ENCODE results near the gene ZFYVE26.
"Not testable (repeated sequence)": the region's sequence is repeated elsewhere in the genome, so short reads cannot be mapped to it uniquely, and the experiment has no call there.

ZFYVE26 gene

DNA sequence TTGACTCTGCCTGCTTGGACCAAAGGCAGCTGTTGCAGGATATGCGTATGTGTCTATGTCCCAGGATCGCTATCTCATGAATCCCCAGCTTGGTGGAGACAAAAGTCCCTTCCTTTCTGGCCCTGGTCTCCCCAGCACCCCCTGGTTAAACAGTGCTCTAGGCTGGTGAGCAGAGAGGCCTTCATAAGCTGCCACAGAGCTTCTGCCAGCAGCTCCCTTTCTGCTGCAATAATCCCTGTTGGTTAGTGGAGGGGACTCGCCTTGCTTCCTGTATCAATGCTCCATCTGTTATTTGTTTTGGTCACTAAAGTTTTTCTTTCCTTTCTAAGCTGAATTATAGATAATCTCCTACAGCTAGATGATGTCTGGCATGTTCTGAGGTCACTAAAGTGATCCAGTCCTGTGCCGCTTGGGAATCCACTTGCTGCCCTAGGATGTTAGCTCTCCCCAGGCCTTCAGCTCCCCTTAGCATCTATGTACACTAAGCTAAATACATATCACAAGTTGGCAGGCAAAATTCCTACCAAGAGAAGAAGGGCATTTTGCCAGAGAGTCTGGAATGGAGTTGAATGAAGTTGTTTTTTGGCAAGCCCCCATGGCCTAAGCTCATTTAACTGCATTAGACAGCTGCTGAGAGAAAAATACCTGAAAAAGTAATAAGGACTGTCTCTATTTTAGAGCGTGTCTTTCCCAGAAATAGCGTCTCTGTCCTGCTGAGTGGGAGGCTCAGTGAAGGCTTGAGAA is 66.9 kb downstream of the ZFYVE26 start:
- no peak for DNase-seq

DNA sequence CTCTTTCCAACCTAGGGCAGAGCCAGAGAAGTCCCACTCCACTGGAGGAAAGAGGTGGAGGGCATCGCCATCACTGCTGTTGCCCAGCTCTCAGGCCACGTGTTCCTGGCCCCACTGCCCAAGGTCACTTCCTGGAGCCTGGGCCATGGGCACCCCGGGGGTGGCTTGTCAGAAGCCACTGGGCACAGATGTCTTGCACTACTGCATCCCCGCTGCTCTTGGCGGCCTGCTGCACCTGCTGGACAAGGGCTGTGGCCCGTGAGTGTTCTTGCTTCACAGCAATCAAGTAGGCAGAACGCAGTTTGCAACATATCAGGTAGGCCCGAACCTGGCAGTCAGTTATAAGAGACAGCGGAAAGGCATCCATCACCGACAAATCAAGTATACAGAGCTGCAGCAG is 68.1 kb downstream of the ZFYVE26 start:
- DNase-seq, result no peak

DNA sequence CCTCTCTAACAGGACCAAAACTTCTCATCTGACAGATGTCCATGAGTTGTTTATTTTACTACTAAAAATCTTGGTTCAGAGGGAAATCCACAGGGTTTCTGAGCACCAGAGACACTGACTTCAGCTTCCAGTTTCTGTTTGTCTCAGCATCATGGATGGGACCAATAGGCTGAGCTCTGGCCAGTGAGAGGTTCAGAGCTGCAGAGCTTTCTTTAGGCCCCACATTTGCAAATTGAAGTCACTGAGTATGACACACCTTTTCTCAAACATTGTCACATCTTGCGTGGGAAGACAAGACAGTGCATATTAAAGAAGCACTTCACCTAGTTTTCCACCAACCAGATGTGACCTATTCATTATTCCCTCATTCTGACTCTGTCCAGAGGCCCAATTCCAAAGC is 69.5 kb downstream of the ZFYVE26 start:
- DNase-seq, result no peak

DNA sequence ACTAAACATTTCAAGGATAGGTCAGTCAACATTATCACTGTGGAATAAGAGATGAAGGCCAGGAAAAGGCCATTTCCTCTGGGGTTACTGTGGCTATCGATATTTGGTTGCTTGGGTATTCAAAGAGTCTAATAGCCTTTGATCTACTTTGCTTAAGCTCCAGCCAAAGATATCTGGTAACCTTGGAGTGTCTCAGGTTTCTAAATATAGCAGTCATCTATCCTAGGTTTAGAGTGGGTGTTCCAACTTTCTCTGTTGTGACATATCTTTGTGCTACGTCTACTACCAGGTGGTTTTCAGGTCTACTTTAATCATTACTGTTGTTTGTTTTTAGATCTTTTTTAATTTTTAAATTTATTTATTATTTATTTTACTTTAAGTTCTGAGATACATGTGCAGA is 72.3 kb downstream of the ZFYVE26 start:
- no peak for DNase-seq

DNA sequence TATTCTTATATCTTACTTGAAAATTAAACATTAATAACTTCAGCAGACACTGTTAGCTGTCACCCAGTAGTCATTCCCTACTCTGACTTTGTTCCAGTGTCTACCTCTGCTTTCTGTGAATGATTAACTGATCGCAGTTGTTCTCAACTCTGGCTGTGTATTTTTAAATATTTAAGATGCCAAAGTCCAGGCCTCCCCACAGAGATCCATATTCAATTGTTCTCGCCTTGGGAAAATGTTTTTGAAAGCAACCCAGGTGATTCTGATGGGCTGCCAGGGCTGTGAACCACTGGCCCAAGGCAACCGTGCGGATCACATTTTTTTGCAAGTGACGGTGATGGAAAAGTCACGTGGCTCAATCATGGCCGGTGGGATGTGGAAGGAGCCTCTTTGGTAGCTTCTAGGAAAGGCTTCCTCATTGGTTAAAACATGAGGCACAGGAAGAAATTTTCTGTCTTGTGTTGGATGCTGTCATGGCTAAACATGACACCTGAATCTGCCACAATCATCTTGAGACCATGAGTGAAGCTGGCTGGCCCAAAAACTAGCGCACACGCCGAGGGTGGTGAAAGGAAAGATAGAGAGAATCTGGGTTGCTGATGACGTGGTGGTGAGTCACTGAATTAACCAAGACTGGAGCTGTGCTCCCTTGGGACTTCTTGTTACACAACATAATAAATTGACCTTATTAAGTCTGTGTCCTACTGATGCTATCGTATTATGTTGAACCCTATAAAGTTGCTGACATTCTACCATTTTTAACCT is 77.5 kb downstream of the ZFYVE26 start:
- DNase-seq, result no peak

DNA sequence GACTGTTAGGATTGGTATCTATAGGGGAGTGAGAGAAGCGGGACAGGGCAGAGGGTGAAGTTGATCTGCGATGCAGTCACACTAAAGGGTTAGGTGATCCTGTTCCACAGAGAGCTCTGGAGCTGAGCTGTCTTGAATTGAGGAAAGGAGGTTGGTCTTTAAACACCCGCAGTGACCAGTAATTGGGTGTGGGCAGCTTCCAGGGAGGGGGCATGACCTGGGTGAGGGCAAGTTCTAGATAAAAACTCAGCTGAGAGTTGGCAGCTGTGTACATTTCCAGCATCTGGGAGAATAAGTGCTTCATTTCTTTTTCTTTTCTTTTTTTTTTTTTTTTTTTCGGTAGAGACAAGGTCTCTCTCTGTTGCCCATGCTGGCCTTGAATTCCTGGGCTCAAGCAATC is 79.6 kb downstream of the ZFYVE26 start:
- DNase-seq, result no peak

DNA sequence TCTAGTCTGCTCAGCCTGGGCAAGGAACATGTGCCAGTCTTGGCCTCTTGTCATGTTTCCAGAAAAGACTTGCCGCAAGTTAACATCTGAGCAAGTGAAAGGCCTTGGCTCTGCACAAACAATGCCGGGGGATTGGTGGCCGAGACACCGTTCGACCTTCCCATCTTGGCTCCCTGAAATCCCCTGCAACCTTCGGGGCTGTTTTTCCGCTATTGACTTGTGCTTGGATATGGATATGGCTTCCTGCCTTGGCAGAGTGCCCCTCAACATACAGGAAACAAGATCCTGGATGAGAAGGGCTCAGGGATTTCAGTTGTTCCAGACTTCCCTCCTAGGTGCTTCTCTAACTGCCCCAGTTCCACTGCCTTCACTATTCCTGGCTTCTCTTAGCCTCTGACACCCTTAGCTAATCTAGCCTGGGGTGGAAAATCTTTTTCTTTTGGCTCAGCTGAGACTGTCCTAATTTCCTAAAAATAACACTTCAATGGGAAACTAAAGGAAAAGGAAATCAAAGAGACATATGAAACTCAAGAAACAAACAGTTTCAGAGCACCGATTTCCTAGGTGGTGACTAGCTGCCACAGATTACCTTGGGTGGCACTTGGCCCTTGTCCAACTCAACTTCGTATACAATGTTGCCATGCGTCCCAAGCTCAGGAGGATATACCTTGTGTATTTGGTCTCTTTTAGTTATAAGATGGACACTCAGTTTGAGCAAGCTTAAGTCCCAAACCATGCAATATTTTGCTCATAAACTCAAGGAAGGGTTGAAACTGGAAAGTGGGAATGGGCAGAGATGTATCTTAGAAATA is 80.8 kb downstream of the ZFYVE26 start:
- no peak for DNase-seq

DNA sequence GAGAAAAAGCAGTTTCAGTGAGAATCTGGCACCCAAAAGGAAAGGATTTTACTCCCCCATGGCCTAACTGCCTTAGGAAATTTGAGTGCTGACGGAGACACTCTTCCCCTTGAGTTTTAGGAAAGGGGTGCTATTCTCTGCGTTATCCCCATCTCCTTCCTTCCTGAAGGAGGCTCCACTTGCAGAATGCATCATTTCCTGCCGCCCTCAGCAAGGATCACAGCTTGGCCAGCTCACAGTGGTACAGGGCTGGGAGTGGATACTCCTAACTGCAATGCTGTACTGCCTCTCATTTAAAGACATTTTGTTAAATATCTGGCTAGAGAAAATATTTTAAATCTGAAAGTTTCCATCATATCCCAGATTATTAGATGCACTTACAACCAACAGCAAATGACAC is 81.7 kb downstream of the ZFYVE26 start:
- no peak for DNase-seq

DNA sequence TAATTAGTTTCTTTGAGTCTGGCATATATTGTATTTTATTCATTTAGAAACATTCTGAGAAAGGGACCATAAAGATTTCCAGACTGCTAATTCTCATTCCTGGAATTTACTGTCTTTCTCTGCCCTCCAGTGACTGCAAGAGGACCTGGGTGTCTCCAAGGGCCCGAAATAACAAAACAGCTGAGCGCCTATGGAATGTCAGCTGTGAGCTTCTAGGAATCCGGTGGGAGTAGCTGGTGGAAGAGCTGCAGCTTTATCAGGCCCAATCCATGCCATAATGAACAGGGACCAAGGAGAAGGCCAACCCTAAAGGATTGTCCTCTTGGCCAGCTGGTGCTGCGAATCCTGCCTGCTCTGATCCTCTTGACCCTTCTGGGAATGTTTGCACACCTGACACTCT is 82.8 kb downstream of the ZFYVE26 start:
- no peak for DNase-seq

DNA sequence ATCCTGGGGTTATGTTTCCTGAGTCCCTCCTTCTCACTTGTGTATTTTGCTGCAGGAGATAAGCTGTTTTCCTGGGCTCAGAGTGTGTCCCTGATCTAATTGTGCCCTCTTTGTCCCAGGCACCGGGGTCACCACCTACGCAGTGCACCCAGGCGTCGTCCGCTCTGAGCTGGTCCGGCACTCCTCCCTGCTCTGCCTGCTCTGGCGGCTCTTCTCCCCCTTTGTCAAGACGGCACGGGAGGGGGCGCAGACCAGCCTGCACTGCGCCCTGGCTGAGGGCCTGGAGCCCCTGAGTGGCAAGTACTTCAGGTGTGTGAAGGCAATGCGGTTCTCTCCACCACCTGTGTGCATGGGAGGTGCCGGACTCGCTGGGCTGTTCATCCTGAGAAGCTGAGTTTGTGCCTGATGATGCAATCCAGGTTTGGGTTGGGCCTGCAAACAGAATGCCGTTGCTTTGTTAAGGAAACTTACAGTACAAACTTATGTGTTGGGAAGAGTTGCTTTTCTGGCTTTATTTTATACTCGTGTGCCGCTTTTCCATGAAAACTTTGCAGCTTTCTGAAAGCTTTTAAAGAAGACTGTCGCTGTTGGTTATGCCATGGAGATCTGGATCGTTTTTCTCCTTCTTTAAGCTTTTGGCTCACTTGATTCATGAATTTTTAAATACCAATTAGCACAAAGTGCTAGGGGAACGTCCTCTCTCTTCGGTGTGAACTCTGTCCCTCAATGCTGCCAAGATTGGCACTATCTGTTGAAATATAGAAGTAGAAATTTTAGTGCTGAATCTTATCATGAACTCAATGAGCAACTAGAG is 87.1 kb downstream of the ZFYVE26 start:
- peak; percentile 84 for DNase-seq

DNA sequence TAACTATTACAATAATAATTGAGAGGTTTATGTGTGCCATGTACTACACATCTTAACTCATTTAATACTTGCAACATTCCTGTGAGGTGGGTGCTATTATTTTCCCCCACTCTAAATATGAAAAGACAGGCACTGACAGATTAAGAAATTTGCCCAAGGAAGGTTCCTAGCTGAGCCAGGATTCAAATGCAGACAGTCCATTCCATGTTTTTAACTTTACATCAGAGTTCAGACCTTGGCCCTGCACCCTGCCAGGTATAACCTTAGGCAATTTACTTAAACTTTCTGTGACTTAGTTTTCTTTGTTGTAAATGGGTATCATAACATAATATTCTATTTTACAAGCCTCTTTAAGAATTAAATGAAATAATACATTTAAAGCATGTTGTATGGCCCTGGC is 88.1 kb downstream of the ZFYVE26 start:
- DNase-seq, result no peak

DNA sequence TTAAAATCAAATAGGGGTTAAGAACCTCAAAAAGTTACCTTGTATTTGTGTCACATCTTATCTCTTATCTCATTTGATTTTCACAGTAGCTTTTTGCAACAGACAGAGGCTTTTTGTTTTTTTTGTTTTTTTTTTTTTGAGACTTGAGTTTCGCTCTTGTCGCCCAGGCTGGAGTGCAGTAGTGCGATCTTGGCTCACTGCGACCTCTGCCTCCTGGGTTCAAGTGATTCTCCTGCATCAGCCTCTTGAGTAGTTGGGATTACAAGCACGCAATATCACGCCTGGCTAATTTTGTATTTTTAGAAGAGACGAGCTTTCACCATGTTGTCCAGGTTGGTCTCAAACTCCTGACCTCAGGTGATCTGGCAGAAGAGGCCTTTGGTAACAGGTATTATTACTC is 89.0 kb downstream of the ZFYVE26 start:
- DNase-seq, result no peak

DNA sequence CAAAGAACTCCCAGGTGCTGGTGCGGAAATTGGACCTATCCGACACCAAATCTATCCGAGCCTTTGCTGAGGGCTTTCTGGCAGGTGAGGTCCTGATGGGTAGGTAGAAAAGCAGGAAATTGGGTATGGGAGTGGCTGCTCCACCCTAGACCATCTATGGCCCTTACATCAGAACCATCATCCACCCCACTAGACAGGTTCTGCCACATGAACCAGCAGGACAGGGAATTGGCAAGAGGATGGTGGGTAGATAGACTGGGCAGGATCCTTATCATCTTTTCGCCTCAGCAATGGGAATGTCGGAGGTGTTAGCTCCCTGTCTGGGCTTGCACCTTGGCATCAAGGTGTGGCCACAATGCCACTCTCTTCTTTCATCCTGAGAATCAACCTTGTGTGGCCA is 91.2 kb downstream of the ZFYVE26 start:
- no peak for DNase-seq

DNA sequence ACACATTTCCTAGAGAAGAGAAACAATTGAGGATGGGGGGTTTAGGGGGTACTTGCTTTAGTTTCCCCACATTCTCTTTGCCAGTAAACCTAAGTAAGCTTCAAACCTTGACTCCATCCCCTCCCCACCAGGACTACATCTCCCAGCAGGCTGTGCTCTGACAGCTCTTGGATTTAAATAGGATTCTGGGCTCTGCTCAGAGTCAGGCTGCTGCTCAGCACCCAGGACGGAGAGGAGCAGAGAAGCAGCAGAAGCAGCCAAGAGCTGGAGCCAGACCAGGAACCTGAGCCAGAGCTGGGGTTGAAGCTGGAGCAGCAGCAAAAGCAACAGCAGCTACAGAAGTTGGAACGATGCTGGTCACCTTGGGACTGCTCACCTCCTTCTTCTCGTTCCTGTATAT is 94.1 kb downstream of the ZFYVE26 start:
- DNase-seq, result no peak

DNA sequence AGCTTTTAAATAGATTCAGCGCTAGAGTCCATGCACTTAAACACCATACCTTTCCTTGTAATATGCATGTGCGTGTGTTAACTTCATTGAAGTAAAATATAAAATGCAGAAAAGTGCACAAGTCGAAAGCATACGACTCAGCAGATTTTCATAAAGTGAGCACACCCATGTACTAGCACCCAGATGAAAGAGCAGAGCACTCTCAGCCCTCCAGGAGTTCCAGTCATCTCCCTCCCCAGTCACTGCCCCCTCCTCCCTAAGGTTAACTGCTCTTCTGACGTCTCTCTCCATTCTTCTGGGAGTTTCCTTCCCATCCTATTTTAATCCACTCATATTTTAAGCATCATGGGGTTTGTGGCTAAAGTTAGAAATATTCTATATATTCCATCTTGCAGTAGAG is 94.5 kb downstream of the ZFYVE26 start:
- no peak for DNase-seq

DNA sequence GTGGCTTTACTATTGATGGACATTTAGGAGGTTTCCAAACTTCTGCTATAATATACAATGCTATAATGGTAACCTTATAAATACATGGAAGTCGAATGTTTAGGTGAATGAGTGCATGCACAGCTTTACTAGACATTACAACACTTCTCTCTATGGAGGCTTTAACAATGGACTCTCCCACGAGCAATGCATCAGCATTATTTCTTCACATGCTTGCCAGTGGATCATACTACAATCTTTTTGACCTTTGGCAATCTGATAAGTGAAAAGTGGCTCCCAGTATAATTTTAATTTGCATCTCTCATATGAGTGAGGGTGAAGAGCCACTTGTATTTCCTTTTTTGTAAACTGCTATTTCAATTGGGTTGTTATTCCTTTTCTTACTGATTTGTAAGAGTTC is 96.5 kb downstream of the ZFYVE26 start:
- DNase-seq, result peak; percentile 25

DNA sequence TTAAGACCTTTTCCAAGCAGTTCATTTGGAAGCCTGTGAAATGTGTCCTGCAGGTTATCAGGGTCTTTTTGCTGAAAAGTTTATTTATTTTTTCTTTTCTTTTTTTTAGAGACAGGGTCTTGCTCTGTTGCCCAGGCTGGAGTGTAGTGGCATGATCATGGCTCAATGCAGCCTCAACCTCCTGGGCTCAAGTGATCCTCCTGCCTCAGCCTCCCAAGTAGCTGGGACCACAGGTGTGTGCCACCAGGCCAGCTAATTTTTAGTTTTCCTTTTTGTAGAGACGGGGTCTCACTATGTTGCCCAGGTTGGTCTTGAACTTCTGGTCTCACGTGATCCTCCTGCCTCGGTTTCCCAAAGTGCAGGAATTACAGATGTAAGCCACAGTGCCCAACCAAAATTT is 97.0 kb downstream of the ZFYVE26 start:
- not testable (repeated sequence) for DNase-seq

DNA sequence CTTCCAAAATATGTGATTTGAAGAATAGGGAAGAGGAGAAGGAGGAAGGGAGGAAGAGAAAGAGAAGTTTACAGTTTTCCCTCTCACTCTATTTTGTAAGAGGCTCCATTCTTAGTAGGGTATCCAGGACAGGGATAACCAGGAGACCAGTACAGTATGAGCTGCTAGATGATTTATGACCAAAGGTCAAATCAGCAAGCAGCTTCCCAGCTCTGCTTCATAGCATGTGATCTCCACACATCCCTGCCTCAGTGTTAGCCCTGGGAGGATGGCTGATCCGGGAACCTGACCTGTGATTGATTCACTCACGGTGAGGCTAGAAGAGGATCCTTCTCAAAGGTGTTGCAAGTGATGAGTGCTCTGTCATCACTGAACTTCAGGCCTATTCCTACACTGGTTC is 98.1 kb downstream of the ZFYVE26 start:
- DNase-seq, result no peak

DNA sequence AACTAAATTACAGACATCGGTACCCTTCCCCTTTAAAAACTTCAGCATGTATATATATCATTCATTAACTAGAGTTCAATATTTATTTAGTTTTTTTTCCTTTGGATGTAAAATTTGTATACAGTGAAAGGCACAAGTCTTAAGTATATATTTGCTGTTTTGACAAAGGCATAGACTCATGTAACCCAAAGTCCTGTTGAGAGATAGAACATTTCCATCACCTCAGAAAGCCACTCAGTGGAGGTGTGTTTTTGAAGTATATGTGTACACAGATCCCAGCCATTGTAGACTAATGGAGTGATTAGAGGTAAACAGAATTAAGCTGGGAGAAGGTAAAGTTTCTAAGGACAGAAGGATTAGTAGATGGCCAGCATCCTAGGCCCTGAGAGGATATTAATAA is 99.3 kb downstream of the ZFYVE26 start:
- DNase-seq, result no peak

DNA sequence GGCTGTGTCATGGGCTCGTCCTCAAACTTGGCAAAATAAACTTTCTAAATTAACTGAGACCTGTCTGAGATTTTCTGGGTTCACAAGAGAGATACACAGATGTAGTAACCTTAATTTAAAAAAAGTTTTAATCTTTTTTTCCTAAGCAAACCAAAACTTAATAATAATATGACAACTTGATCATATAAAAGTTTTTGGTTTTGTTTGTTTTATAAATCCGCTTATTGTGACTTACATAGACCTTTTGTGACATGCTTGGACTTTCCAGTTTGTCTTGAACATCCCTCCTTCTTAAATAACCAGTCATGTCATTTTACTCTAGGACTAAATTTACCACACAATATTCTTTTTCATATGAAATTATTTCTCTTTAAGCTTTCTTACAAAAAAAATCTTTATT is 106.2 kb downstream of the ZFYVE26 start:
- no peak for DNase-seq

DNA sequence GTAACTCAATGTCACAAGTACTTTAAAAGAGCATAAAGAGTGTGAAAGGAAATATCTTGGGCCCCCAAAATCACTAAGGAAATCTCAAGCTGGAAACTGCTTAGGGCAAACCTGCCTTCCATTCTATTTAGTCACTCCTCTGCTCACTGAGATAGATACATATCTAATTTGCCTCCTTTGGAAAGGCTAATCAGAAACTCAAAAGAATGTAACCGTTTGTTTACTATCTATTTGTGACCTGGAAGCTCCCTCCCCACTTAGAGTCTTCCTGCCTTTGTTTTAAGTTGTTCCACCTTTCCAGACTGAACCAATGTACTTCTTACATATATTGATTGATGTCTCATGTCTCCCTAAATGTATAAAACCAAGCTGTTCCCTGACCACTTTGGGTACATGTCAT is 106.6 kb downstream of the ZFYVE26 start:
- DNase-seq, result not testable (repeated sequence)

DNA sequence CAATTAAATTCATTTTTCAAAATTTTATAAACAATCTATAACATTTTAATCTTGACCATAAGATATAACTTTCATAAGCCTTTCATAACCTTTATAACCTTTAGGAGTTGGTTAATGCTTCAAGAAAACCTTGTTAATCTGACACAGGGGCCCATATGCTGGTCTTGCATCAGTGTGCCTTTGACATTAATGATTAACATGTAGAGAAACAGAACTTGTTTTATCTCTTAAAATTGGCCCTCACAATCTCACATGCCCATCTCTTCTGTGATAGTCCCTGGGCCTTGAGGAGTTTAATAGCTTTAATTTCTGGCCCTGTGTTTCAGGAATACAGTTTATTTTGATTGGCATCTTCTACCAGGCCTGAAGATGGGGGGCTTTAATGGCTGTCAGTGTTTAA is 107.0 kb downstream of the ZFYVE26 start:
- DNase-seq, result not testable (repeated sequence)

DNA sequence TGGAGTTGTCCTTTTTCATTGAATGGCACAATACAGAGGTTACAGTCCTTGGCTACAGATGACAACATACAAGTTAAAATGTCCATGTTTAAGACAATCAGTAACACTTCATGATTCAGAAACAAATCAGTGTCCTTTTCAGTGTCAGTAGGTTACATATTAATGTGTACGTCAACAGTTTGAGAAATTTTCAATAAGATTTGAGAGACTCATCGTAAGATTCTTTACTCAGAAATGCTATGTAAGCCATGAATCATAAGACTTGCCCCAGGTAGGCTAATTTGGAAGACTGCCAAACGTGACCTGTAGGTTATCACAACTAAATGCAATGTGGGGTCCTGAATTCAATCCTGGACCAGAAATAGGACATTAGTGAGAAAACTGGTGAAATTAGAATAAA is 111.2 kb downstream of the ZFYVE26 start:
- no peak for DNase-seq
